Panc1 (cell line): ENCODE data around the gene HEPHL1. TPM values are rescaled to one million over a fixed set of nuclear protein-coding genes. Genes with fewer than 3 reads are reported as not detected.

ENCODE experiments used
- ATAC-seq: fragments of 200-7000 bp; cut with Tn5 transposase; 2 replicates; pipeline ENCODE4 v1.9.1; 2020; ENCODE audit warnings: mild to moderate bottlenecking, moderate library complexity
- BruUV-seq: library from RNA; stranded (reverse); fragments of 400-500 nt; replicated peaks from 2 replicates; lab custom pipeline; 2021; lab: Mats Ljungman, UMichigan
- CTCF ChIA-PET: fragments of 300-600 bp; sonication (Branson Sonifier 250); formaldehyde crosslinking; loops from one replicate; lab custom pipeline; 2022; ENCODE audit warnings: antibody characterized with exemption; lab: Charles Lee
- POLR2A ChIA-PET: fragments of 300-600 bp; sonication (Branson Sonifier 250); formaldehyde crosslinking; loops from one replicate; lab custom pipeline; 2022; ENCODE audit warnings: antibody characterized with exemption; lab: Charles Lee
- DNase-seq: peaks from one replicate; pipeline ENCODE4 v3.0.0-alpha.2; 2010; ENCODE audit warnings: low read depth, low spot score
- H3K27ac ChIP-seq: 2 replicates; pipeline ENCODE4 v1.5.1; 2011; ENCODE audit warnings: mild to moderate bottlenecking, low read length, inconsistent platforms
- H3K27me3 ChIP-seq: fragments of 200-500 bp; sonication (Bioruptor generic); 2 replicates; pipeline ENCODE4 v1.6.0; 2014; ENCODE audit warnings: low read length, inconsistent platforms; ENCODE audit not compliant: control insufficient read depth, insufficient read depth
- H3K36me3 ChIP-seq: fragments of 200-500 bp; sonication (Bioruptor generic); 2 replicates; pipeline ENCODE4 v1.5.1; 2014; ENCODE audit warnings: inconsistent platforms, mild to moderate bottlenecking, low read length, moderate library complexity; ENCODE audit not compliant: control insufficient read depth, insufficient read depth
- H3K4me1 ChIP-seq: 2 replicates; pipeline ENCODE4 v1.5.1; 2011; ENCODE audit warnings: inconsistent platforms, mild to moderate bottlenecking, low read length, moderate library complexity; ENCODE audit not compliant: control insufficient read depth, insufficient read depth
- H3K4me3 ChIP-seq, 2 experiments: 2 replicates each; pipeline ENCODE4 v1.5.1; 2011 to 2012; ENCODE audit warnings: low read depth in 2 of 2, low read length in 2 of 2, mild to moderate bottlenecking in 2 of 2, inconsistent platforms in 1 of 2, moderate library complexity in 1 of 2
- H3K9me3 ChIP-seq: fragments of 200-500 bp; sonication (Bioruptor generic); 2 replicates; pipeline ENCODE4 v1.5.1; 2014; ENCODE audit warnings: low read depth, mild to moderate bottlenecking, inconsistent platforms, low read length, moderate library complexity; ENCODE audit not compliant: control insufficient read depth, insufficient read depth
- POLR2AphosphoS5 ChIP-seq: IDR thresholded peaks from 2 replicates; pipeline ENCODE4 v1.6.1; 2012; ENCODE audit warnings: mild to moderate bottlenecking, low read depth, low read length, moderate library complexity
- SIN3A ChIP-seq: IDR thresholded peaks from 2 replicates; pipeline ENCODE4 v1.6.1; 2012; ENCODE audit warnings: low read depth, mild to moderate bottlenecking, low read length, moderate library complexity, borderline replicate concordance; ENCODE audit not compliant: insufficient read depth
- TCF7L2 ChIP-seq: IDR thresholded peaks from 2 replicates; pipeline ENCODE4 v1.6.1; 2011; ENCODE audit warnings: mild to moderate bottlenecking, low read depth, low read length, inconsistent platforms
- in situ Hi-C: cut with HindIII; loops from 2 replicates; pipeline ENCODE4 v1.10.0; 2016; ENCODE audit warnings: low sequenced_read_pairs, low pct_unique_long_range_greater_than_20kb
- intact Hi-C: fragments of 100-400 bp; cut with micrococcal nuclease; formaldehyde crosslinking; loops from one replicate; pipeline ENCODE4 v1.10.0; 2022; ENCODE audit not compliant: unreplicated experiment
- total RNA-seq: library from RNA; stranded (reverse); gene quantifications from one replicate; pipeline ENCODE4 v1.2.1, GENCODE V29; 2021; ENCODE audit not compliant: unreplicated experiment
- TF ChIP-seq, protein P1 (sequence below), 2 experiments: IDR thresholded peaks; 2 replicates each; pipeline ENCODE4 v1.6.1; 2011 to 2012; ENCODE audit warnings: low read depth in 2 of 2, control low read depth in 1 of 2, low read length in 1 of 2, mild to moderate bottlenecking in 1 of 2, moderate library complexity in 1 of 2; ENCODE audit not compliant: insufficient read depth in 1 of 2
- TF ChIP-seq, protein P2 (sequence below): fragments of 450-650 bp; IDR thresholded peaks from 2 replicates; pipeline ENCODE4 v1.5.1; 2017; ENCODE audit warnings: mild to moderate bottlenecking

HEPHL1 gene
- total RNA-seq, 1 experiment from 2014 or later: not detected

DNA sequence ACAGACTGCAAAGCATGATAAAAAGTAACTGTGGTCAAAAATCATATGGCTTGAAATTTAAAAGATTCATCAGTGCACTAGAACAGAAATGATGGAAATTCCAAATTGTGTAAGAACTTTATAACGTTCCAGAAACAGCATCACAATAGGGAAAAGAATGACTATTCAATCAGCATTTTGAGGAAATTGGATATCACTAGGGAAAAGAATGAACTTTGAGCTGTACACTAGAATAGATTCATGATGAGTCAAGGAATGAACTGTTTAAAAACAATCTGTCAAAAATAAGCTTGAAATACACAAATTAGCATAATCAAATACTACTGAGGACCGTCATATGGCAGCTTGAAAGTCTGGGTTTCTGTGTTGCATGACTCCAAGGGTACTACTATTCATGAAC, 20.5 kb upstream of the HEPHL1 start:
- no peaks in the 10 kb centered on the region for H3K4me1 ChIP-seq
- in situ Hi-C loops: no loop called here
- H3K27ac ChIP-seq: no peak overlapping the region
- H3K36me3 ChIP-seq: no peaks in the 10 kb centered on the region
- ChIA-PET POLR2A (interaction anchor here (0.7 kb wide), 1 partner anchor 205 kb away, joined by 4 read pairs; no protein-coding TSS in a partner anchor), CTCF (no interaction called here)
- intact Hi-C loops: no loop called here
- no TSS peak for BruUV-seq
- no peaks in the 10 kb centered on the region for H3K9me3 ChIP-seq
- DNase-seq (no peak), ATAC-seq (no peak)
- no peaks in the 10 kb centered on the region; the same call in 1 of the 2 replicates for H3K27me3 ChIP-seq
- TF ChIP-seq POLR2AphosphoS5 (no peak), TCF7L2 (no peak), SIN3A (no peak)
- TF ChIP-seq, protein P1, sequence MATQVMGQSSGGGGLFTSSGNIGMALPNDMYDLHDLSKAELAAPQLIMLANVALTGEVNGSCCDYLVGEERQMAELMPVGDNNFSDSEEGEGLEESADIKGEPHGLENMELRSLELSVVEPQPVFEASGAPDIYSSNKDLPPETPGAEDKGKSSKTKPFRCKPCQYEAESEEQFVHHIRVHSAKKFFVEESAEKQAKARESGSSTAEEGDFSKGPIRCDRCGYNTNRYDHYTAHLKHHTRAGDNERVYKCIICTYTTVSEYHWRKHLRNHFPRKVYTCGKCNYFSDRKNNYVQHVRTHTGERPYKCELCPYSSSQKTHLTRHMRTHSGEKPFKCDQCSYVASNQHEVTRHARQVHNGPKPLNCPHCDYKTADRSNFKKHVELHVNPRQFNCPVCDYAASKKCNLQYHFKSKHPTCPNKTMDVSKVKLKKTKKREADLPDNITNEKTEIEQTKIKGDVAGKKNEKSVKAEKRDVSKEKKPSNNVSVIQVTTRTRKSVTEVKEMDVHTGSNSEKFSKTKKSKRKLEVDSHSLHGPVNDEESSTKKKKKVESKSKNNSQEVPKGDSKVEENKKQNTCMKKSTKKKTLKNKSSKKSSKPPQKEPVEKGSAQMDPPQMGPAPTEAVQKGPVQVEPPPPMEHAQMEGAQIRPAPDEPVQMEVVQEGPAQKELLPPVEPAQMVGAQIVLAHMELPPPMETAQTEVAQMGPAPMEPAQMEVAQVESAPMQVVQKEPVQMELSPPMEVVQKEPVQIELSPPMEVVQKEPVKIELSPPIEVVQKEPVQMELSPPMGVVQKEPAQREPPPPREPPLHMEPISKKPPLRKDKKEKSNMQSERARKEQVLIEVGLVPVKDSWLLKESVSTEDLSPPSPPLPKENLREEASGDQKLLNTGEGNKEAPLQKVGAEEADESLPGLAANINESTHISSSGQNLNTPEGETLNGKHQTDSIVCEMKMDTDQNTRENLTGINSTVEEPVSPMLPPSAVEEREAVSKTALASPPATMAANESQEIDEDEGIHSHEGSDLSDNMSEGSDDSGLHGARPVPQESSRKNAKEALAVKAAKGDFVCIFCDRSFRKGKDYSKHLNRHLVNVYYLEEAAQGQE (IDR thresholded peaks at IDR 0.05; ENCODE audit: insufficient read depth in 1 of 2, low read depth in 2 of 2, low read length in 1 of 2): no peak
- TF ChIP-seq, protein P2, sequence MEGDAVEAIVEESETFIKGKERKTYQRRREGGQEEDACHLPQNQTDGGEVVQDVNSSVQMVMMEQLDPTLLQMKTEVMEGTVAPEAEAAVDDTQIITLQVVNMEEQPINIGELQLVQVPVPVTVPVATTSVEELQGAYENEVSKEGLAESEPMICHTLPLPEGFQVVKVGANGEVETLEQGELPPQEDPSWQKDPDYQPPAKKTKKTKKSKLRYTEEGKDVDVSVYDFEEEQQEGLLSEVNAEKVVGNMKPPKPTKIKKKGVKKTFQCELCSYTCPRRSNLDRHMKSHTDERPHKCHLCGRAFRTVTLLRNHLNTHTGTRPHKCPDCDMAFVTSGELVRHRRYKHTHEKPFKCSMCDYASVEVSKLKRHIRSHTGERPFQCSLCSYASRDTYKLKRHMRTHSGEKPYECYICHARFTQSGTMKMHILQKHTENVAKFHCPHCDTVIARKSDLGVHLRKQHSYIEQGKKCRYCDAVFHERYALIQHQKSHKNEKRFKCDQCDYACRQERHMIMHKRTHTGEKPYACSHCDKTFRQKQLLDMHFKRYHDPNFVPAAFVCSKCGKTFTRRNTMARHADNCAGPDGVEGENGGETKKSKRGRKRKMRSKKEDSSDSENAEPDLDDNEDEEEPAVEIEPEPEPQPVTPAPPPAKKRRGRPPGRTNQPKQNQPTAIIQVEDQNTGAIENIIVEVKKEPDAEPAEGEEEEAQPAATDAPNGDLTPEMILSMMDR: no peak
- no peak overlapping the region for H3K4me3 ChIP-seq

DNA sequence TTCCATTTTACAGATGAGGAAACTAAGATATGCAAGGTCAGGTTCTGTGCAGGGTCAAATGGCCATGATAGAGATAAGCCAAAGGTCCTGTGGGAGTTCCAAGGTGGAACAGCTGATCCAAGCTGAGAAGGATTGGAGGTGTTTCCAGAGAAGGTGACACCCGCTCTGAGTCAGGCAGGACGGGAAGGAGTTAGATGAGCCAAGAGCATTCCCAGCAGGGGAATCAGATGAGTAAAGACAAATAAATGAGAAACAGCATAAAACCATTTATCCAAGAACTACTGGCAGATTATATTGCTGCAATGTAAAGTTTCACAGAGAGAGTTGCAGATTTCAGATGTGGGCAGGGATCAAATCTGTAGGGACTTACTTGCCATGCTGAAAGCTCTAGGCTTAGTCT, 18.9 kb upstream of the HEPHL1 start:
- Histone ChIP-seq H3K27ac (no peak overlapping the region), H3K9me3 (no peaks in the 10 kb centered on the region), H3K4me3 (no peak overlapping the region), H3K4me1 (no peaks in the 10 kb centered on the region), H3K36me3 (no peaks in the 10 kb centered on the region), H3K27me3 (no peaks in the 10 kb centered on the region; the same call in 1 of the 2 replicates)
- intact Hi-C loops: no loop called here
- BruUV-seq: no TSS peak
- DNase-seq (no peak), ATAC-seq (no peak)
- ChIA-PET POLR2A (no interaction called here), CTCF (no interaction called here)
- in situ Hi-C loops: no loop called here
- TF ChIP-seq, protein P1 (IDR thresholded peaks at IDR 0.05; ENCODE audit: insufficient read depth in 1 of 2, low read depth in 2 of 2, low read length in 1 of 2): no peak
- TF ChIP-seq SIN3A (no peak), POLR2AphosphoS5 (no peak), TCF7L2 (no peak)
- TF ChIP-seq, protein P2: no peak
